NCI-H187 (cell line): ENCODE data around the gene DIAPH1.
A peak's percentile ranks its signal among the peaks of the same experiment; 100 is the strongest.

Experiments used
- DNase-seq, 2 experiments: peaks; one replicate each; lab custom pipeline; 2025; lab: John Stamatoyannopoulos, UW

DIAPH1 gene

DNA sequence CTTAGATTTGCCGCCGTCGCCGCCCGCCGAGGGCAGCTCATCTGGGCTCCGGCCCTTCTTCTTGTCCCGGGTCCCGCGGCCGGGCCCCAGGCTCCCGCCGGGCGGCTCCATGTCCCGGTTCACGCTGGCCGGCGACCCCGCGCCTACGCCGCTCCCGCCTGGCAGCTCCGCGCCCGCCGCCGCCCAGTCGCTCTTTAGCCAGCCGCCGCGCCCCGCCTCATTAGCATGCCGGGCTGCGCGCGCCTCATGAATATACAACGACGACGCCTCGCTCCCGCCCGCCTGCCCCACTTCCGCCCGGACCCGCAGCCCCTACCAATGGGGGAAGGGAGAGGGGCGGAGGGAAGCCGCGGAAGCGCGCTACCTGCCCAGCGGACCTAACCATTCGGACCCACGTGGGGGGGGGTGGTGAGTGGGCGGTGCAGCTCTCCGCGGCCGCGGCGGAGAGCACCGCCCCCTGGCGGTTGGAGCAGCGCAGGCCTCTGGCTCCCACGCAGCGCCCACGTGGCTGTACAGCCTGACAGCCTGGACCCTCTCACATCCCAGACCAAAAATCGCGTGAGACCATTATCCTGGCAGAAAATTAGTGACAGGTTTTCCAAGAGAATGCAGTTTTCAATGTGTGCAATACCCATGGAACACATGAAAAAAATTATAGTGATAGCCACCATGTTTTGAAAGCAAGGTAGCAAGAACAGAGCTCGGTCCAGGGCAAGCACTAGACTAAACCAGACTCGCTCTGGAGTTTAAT is at the start of gene DIAPH1:
Gene DIAPH1 (minus strand): TSS at position 197 of the 751 bp plus-strand sequence. CDS start 86 bp downstream, at position 111.
- peak; percentile 79 to 92 for DNase-seq

DNA sequence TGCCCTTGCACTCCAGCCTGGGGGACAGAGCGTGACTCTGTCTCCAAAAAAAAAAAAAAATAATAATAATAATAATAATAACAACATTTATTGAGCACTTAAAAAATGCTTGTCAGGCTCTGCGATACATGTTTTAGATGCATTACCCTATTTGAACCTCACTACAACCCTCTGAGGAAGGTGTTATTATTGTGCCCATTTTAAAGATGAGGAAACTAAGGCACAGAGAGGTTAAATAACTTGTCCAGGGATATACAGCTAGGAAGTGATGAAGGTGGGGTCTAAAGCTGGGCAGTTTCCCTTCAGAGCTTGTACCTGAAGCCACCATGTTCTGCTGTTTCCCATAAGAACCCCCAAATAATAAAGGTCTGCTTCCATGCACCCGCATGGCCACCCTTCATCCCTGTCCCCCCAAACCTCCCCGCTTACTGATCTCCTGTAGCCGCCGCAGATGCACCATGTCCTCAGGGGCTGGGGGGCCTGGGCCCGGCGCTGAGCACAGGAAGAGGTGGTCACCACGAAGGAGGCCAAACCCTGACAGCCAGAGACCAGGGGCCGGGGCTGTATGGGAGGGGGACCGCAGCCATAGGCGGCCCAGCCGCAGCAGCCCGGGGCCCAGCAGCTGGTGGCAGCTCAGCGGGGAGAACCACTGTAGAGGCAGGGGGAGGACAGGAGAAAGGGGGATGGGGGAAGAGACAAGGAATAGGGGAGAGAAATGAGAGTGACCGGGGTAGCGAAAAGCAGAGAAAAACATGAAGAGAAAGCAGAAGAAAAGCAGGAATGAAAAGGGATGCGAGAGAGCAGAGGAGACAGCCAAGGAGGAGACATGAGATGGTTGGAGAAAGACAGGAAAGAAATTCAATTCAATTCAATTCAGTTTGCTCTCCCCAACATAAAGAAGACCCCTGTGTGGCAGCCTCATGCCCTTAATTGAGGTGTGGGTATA is 47.5 kb upstream of the DIAPH1 start:
- DNase-seq = no peak

DNA sequence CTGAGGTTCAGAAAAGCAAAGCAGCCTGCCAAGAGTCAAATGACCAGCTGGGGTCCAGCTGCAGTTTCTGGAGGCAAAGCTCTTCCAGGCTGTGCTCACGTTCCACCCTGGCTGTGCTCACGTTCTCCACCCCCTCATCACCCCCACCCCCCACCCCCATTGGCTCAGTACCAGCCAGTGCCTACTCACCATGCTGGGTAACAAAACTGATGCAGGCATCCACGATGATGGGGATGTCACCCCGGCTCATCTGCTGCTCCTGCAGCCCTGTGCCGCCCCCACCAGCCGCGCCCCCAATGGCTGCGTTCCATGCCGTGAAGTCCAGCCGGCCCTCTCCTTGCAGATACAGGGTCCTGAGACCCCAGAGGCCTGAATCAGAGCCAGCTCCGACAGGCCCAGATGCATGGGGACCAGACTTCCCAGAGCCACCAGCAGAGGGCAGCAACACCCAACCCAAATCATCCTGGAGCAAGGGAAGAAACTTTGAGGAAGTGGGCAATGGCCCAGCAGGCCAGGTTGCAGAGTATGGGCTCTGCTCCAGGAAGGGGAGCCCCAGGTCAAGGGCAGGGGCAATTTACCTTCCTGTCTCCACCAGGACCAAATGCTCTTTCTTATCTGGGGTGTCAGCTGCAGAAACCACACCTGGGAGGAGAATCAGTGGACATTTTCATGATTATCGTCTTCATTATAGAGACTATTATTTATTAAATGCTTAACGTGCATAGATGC is 46.1 kb upstream of the DIAPH1 start:
- peak in 1 of 2 experiments; percentile 52 for DNase-seq

DNA sequence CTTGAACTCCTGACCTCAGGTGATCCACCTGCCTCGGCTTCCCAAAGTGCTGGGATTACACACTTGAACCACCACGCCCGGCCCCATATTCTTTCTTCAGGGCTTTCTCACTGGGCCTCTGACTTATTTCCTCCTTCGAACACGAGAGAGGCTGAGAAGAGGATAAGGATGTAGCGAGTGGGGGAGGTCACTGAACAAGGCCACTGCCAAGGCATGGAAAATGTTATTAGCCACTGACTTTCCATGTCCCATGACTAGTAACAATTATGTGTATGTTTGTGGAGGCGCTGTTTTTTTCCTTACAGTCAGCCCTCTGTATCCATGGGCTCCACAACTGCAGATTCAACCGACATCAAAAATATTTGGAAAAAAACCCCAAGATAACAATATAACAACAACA is 44.7 kb upstream of the DIAPH1 start:
- no peak for DNase-seq

DNA sequence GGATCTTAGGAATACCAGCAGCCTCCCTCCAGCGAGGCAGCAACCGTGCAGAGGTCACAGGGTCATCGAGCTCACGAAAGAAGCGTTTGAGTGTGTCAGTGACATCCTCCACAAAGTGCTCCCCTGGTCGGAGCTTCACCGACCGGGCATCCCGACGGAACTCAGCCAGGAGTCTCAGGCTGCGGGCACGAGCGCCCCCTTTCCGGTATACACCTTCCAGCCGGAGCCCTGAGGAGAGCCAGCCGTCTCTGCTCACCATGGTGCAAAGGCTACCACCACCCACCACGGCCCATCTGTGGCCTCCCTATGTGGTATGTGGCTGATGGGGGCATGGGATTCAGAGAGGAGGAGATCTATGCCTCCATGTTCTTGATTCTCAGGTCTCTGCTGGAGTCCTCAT is 43.2 kb upstream of the DIAPH1 start:
- DNase-seq = no peak

DNA sequence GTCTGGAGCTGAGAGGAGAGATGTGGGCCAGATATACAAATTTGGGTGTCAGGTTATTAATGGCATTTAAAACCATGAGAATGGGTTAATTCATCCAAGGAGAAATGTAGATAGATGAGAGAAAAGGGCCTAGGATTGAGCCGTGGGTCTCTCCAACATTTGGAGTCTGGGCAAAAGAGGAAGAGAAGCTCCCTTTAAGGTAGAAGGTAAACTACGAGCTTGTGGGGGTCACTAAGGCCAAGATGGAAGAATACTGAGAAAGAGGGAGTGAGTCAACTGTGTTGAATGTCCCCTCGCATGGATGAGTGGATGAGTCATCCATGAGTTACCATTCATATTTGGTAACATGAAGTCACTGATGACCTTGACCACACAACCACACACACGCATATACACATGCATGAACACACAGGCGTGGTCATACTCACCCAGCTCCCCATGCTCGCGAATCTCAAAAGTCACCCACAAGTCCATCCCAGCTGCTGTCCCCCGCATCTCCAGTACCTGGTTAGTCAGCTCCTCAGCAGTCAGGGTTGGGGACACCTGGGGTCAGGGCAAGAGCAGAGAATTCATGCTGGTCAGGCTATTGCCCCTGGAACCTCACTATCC is 39.2 kb upstream of the DIAPH1 start:
- no peak for DNase-seq

DNA sequence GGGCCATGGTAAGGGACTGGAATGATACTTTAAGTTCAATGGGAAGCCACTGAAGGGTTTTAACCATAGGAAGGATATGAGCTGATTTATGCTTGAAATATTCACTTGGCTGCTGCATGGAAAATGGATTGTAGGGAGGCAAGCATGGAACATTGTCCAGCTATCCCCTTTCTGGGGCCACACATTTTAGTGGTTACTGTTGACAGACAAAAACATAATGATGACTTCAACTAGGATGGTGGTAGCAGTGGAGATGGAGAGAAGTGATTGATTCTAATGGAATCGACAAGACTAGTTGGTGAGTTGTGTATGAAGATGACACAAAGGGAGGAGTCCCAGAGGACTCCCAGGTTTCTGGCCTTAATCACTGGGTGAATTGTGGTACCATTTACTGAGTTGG is 38.6 kb upstream of the DIAPH1 start:
- no peak for DNase-seq

DNA sequence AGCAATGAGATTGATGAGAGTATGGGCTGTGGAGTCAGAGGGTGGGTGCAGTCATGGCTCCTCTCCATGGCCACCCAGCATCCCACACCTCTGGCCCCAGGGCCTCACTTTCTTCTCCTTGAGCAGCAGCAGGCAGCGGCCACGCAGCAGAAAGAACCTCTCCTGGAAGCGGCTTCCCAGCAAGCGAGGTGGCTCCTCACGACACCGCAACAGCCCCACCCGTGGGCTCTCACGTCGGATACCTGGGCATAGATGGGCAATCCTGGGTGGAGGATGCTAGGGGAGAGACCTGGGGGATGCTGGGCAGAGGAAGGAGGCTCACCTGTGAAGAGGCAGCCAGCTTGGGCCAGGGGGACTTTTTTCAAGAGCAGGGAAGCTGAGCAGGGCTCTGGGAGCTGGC is 37.6 kb upstream of the DIAPH1 start:
- no peak for DNase-seq

DNA sequence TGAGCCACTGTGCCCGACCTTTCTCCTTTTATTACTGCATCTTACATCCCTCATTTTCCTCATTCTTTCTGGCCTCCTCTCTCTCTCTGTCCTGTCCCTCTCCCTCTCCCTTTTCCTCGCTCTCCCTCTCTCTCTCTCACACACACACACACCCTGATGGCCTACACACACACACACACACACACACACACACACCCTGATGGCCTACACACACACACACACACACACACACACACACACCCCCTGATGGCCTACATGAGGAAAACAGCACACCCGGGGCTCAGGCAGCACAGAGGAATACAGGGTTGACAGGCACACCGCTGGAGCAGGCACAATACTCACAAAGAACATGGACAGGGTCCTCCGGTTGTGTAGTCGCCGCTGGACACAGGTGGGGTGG is 36.2 kb upstream of the DIAPH1 start:
- DNase-seq = no peak

DNA sequence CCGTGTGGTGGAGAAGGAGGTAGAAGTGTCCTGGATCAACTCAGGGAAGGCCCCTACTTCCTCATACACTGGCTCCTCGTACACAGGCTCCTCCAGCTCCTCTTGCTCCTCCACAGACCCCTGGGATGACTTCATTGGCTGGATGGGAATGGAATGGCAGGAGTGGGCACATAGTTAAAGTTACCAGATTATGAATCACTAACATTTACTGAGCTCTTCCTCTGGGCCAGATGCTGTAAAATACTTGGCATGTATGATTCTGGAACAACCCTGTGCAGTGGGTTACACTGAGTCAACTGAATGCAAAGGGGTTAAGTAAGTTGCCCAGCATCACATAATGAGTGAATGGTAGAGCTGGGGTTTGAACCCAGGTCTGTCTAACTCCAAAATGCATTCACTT is 35.5 kb upstream of the DIAPH1 start:
- no peak for DNase-seq

DNA sequence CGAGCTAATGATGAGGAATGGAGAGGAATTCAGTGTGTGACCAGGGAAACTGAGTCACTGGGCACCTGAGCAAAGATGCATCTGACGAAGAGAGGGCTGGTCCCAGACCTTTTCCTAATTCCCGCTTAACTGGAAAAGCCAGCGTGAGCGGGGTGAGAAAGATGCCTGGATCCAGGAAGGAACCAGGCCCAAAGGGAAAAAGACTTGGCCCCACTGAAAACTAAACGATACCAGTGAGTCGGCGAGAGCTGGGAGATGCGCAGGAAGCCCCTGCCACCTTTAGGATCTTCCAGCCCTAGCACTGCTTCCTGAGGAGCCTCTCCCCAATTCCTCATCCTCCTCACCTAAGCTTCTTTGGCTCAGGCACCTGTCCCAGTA is 32.9 kb upstream of the DIAPH1 start:
- DNase-seq = no peak

DNA sequence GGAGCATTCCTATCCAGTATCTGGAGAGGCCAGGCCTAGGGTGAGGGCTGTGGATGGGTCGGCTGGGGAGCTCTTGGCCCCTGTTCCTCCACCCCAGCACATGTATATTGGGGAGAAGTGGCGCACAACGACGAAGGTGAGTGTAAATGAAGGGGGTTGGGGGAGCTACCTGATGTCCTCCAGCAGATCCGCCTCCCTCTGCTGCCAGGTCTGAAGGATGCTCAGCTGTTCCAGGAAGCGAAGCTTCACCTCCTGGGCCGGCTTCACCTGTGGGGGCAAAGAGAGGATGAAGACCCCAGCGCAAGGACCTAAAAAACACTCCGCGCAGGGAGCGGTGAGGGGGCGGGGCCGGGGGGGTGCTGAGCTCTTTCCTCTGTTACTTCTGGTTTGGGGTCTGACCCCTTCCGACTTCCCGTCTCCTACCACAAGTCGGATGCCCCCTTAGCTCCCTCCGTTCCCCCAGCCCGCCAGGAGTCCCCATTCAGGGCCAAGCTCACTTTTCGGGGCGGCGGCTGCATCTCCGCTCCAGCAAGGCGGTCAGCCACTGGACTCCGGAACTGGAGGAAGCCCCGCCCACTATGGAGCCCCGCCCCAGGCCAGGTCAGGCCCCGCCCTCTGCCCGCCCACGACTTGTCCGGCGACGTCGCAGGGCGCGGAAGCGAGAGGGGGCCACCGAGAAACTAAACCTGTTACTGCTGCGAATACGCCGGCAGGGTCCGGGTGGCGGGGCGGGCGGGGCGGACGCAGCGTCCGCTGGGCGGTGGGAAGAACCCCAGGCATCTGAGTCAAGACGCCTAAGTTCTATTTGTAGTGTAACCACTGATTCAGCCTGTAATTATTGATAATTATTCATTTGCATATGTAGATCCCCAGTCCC is 32.3 kb upstream of the DIAPH1 start, which contains the start of gene FCHSD1:
Gene FCHSD1 (minus strand): TSS at position 568 of the 877 bp plus-strand sequence. CDS start 50 bp downstream, at position 518.
- DNase-seq = peak; percentile 33 to 68

DNA sequence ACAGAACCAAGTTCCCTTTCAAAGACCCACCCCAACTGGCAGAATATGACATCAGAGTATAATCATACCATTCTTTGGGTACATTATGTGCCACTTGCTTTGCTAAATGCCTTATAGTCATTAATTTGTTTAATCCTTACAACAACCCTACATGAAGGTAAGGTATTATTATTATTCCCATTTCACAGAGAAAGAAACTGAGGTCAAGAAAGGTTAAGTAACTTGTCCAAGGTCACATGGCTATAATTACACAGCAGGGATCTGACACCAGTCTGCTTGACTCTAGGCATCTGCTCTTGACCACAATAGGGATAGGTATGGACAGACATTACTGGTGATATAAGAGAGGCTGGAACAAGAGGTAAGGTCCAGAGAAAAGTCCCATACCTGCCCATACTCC is 31.2 kb upstream of the DIAPH1 start:
- DNase-seq = no peak

DNA sequence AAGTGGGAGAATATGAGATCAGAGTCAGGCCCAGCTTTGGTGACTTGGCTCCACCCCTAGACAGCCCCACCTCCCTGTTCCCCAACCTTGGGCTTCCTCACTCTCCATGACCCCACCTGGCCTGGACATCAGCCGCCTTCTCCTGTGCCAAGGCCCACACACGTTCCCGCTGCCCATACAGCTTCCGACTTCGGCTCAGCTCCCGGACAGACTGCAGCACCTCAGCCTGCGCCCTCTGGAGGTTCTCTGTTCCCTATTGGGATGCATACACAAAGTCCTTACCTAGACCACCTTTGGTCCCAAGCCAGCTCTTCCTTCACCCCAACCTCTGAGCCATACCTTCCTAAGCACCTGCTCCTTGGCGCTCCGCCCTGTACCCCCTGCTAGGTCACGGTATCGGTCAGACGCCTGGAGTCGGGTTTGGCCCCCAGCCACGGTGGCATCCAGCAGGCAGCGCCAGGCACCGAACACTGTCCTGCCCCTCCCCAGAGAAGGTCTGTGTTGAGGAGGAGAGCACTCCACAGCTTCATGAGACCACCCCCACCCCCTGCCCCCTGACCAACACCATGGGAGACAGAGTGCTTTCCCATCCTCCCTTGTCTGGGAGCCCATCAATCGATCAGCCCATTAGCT is 30.4 kb upstream of the DIAPH1 start:
- no peak for DNase-seq

DNA sequence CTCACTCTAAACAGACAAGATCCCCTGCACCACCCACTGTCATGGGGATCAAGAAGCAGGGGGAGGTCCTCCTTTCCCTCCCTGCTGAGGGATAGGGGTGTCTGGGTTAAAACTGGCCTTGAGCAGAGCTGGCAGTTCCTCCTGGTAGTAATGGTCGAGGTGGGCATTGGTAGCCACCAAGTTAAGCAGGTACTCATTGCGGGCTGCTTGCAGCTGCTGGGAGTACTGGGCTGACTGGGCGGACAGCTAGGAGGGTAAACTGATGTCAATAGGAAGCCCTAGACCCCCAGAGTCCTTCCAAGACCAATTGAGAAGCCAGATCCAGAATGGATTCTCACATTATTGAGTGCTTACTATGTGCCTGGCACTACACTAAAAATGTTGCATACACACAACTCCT is 29.1 kb upstream of the DIAPH1 start:
- no peak for DNase-seq

DNA sequence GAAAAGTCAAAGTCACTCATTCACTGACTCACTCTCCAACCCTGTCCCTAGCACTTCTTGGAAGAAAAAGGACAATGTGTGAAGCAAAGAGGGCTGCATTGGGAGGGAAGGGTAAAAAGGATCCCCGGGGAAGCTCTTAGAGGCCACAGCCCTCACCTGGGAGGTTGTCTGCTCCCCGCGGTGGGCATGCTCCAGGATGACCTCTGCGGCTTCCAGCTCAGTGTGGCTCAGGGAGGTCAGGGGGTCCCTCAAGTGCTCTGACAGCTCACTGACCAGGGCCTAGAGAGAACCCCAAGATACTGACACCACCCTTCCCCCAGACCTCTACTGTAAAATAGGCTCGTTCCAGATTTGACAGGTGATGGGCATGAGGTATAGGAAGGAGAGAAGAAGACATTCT is 28.4 kb upstream of the DIAPH1 start:
- no peak for DNase-seq

DNA sequence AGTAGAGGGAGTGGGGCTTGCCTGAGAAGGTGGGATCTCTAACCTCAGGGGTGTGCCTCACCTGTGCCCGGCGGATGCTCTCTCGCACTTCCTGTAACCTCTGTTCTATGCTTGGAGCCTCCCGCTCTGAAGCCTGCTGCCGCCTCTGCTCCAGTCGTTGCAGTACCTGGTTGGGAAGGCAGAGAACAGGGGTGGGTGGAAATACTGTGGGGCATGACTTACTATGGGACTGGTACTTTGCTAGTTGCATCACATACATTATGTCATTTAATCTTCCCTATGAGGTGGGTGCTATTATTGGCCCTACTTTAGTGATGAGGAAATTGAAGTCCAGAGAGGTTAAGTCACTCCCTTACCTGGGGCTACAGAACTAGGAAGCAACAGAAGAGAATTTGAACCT is 27.2 kb upstream of the DIAPH1 start:
- no peak for DNase-seq

DNA sequence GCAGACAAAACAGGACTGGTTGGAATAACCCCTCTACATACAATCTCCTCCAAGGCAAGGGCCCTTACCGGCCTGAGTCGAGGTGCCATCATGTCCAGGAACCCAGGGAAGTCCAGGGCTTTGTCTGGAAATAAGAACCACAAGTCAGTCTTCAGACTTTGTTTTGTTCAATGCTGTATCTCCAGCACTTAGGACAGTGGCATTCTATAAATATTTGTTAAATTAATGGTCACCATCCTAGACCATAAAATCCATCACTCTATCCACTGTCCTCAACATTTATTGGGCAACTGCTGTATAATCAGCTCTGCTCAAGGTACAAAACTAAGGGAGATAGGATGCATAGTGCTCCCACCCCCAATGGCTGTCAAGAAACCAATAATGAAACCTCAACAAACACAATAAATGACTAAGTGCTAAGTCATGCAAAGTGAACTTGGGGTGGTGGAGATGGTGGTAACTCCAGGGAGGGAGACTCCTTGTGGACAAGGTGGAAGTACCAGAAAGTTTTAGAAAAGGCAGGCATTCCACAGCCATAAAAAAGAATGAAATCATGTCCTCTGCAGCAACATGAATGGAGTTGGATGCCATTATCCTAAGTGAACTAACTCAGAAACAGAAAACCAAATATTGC is 23.0 kb upstream of the DIAPH1 start:
- no peak for DNase-seq

DNA sequence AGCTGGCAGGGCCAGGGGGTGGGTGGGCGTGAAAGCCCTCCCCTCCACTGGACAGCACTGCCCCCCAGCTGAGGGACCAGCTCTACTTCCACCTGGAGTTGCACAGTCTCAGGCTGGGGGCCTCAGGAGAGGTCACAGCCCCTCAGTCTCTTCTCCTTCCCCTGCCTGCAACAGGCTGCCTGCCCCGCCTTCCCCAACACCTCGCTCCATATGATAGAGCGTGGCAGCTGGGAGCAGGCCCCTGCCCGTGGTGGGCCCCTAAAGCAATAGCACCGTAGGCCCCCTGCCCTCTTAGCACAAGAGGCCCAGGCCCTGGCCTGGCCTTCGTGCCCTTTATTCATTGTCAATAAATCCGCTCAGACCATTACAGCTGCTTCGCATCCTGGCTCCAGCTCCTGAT is 21.9 kb upstream of the DIAPH1 start:
- DNase-seq = no peak

DNA sequence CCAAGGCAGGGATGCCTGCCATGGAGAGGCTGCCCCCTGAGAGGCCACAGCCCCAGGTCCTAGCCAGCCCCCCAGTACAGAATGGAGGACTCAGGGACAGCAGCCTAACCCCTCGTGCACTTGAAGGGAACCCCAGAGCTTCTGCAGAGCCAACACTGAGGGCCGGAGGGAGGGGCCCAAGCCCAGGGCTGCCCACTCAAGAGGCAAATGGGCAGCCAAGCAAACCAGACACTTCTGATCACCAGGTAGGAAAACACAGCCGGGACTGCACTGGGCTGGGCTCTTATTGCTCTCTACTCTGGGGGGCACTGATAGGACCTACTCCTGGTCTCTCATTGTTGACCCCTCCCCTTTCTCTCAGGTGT is 21.2 kb upstream of the DIAPH1 start:
- DNase-seq = no peak
